Heart left ventricle (tissue), 16 donors: ENCODE measurements around the gene CD151. TPM values are rescaled to one million over a fixed set of nuclear protein-coding genes. Genes with fewer than 3 reads are reported as not detected.
A peak's percentile ranks its signal among the peaks of the same experiment; 100 is the strongest.

Experiments used
- ATAC-seq, 4 donors: fragments of 200-7000 bp; cut with Tn5 transposase; one replicate each; pipeline ENCODE4 v1.9.1; 2020 to 2022; ENCODE audit warnings: moderate library complexity in 4 of 4, mild to moderate bottlenecking in 3 of 4, moderate number of reproducible peaks in 1 of 4
- DNase-seq, 5 donors: peaks; one replicate each; pipeline ENCODE4 v3.0.0-alpha.2; 2020
- H3K27ac ChIP-seq, 12 donors: fragments of 200-600 bp; sonication (generic) in 4 of 12; one replicate each; pipeline versions ENCODE4 v1.5.0 to v1.8.0; 2016 to 2022; ENCODE audit warnings: mild to moderate bottlenecking in 2 of 12
- H3K27me3 ChIP-seq, 9 donors: fragments of 200-600 bp; sonication (generic) in 2 of 9; one replicate each; pipeline versions ENCODE4 v1.5.1 to v1.8.0; 2016 to 2022; ENCODE audit warnings: mild to moderate bottlenecking in 3 of 9
- H3K36me3 ChIP-seq, 9 donors: fragments of 200-600 bp; sonication (generic) in 2 of 9; one replicate each; pipeline versions ENCODE4 v1.5.0 to v1.8.0; 2018 to 2022; ENCODE audit warnings: mild to moderate bottlenecking in 2 of 9
- H3K4me1 ChIP-seq, 12 donors: fragments of 200-600 bp; sonication (generic) in 4 of 12; one replicate each; pipeline versions ENCODE4 v1.5.0 to v1.8.0; 2016 to 2022; ENCODE audit warnings: mild to moderate bottlenecking in 3 of 12
- H3K4me3 ChIP-seq, 12 donors: fragments of 200-600 bp; sonication (generic) in 4 of 12; one replicate each; pipeline versions ENCODE4 v1.5.0 to v1.8.0; 2017 to 2022; ENCODE audit warnings: mild to moderate bottlenecking in 9 of 12, moderate library complexity in 4 of 12
- H3K9me3 ChIP-seq, 12 donors: fragments of 200-600 bp; sonication (generic) in 4 of 12; one replicate each; pipeline versions ENCODE4 v1.5.0 to v1.8.0; 2016 to 2022; ENCODE audit warnings: mild to moderate bottlenecking in 1 of 12
- CTCF ChIP-seq, 12 donors: fragments of 200-600 bp; sonication (generic) in 4 of 12; IDR thresholded peaks; one replicate each; pipeline versions ENCODE4 v1.5.0 to v1.8.0; 2018 to 2022; ENCODE audit warnings: antibody characterized with exemption in 12 of 12, mild to moderate bottlenecking in 5 of 12
- POLR2A ChIP-seq, 2 donors: fragments of 450-650 bp; IDR thresholded peaks; one replicate each; pipeline ENCODE4 v1.6.1; 2017; ENCODE audit warnings: antibody characterized with exemption in 2 of 2, mild to moderate bottlenecking in 2 of 2, moderate library complexity in 2 of 2
- WGBS, 4 donors: extraction: QIAGEN DNeasy Blood & Tissue Kit in 2 of 4; methylation state at CpG; one replicate each; pipeline versions ENCODE4 v1.1.5 to v1.1.7; 2013 to 2018; 5-methylcytosine and 5-hydroxymethylcytosine counted together
- intact Hi-C, 10 donors: fragments of 100-400 bp; cut with DNase I; formaldehyde crosslinking; loops; one replicate each; pipeline versions ENCODE4 v1.11.1 to v1.14.2; 2022
- polyA plus RNA-seq, 2 donors: library from polyadenylated mRNA; stranded (reverse); fragments of 200-250 nt; gene quantifications; one replicate each; pipeline ENCODE4 v1.2.3, GENCODE V29; 2013
- total RNA-seq, 9 donors: library from RNA; depleted of rRNA in 2 of 9; stranded (reverse); fragments of >200 nt in 2 of 9; fragmentation: NEBNext Ultra II Directional in 3 of 9; extraction: Animal tissue kit (Norgen Biotek cat#: 25700) in 3 of 9; gene quantifications; one replicate each; pipeline versions ENCODE4 v1.1.0 to v1.2.4, GENCODE V29; 2016 to 2023
- donor health status: ischemic (EF 13 %, LVEDD 7.1; RV severe dilation, severe dysfunction).
- donor health status: healthy with polysubstance abuse.
- donor health status: DM: no; HTN: yes; CAD: no.
- donor health status: DM: no; HTN: no; CAD: no.
- donor health status: ischemic (EF 25% LVEDD 6.9; RV normal size, moderate dysfunction).
- donor health status: ischemic (EF 25% LVEDD 5.7; RV mildly dilated, moderate dysfunction).
- donor health status: healthy.
- donor health status: DM: yes; HTN: yes; CAD: no.
- donor health status: ischemic (EF 35%, LVEDD 5.7; RV mildly dilated, moderate dysfunction).
- donor health status: nonischemic (EF 11% LVEDD 7.7; RV severe dilation, severe dysfunction).
- donor health status: DM: yes; HTN: yes; CAD: no.
- donor health status: PGD.
- donor health status: ischemic (EF 29% LVEDD 5.4; RV normal size, mild dysfunction).
- donor health status: nonischemic (EF 23%, LVEDD 6.1; RV moderate dilation, normal function).

The CD151 gene
- total and polyA plus RNA-seq, 11 donors, result 323 to 817 (median 477) TPM

- intact Hi-C loops, result loop anchor here in 2 of 10 donors (1.0 to 10.0 kb wide), 3 partner anchors 20 to 115 kb away; partner anchors contain the start of genes CHID1 (in 1 of the 2) and GATD1 (in 1 of the 2)
- TF ChIP-seq POLR2A (IDR thresholded peaks at IDR 0.05) (no peak), CTCF (IDR thresholded peaks at IDR 0.05) (no peak)
- Histone ChIP-seq H3K4me3 (peak overlapping the region; percentile 50 to 89 (median 78)), H3K27me3 (no peaks in the 10 kb centered on the region), H3K27ac (peak overlapping the region; percentile 37 to 88 (median 84)), H3K4me1 (peaks cover 6 to 40% (median 24%) of the 10 kb centered on the region in 12 donors), H3K9me3 (no peaks in the 10 kb centered on the region), H3K36me3 (peaks cover 0 to 34% (median 6%) of the 10 kb centered on the region in 9 donors)
- DNase-seq (peak; percentile 73 to 83 (median 76)), ATAC-seq (peak; percentile 17 to 59 (median 50))
- 1% methylated on average over 31 to 57 of the region's 57 CpGs for WGBS, 4 donors
Observed at GRCh38 chr11:797296-798092, 35.3 kb upstream of the CD151 start.

- intact Hi-C loops, result loop anchor here in 2 of 10 donors (1.0 to 10.0 kb wide), 3 partner anchors 21 to 114 kb away; partner anchors contain the start of genes CHID1 (in 1 of the 2) and GATD1 (in 1 of the 2)
- H3K4me3 ChIP-seq, result peak within 1 kb of the TSS; percentile 50 to 89 (median 78)
- H3K27ac ChIP-seq, result peak within 1 kb of the TSS; percentile 37 to 88 (median 84)
- TF ChIP-seq CTCF (IDR thresholded peaks at IDR 0.05) (peak; percentile 61 to 96 (median 81)), POLR2A (IDR thresholded peaks at IDR 0.05) (peak in 1 of 2 donors; percentile 15)
- peak; percentile 74 to 90 (median 80) for DNase-seq
- ATAC-seq, result peak; percentile 21 to 77 (median 56)
- H3K4me1 ChIP-seq, result peaks cover 6 to 40% (median 24%) of the 10 kb centered on the region in 12 donors
- WGBS, 4 donors, result 2 to 7% (median 5%) methylated on average over 14 to 69 of the region's 69 CpGs
- H3K36me3 ChIP-seq, result peaks cover 0 to 38% (median 8%) of the 10 kb centered on the region in 9 donors
- no peaks in the 10 kb centered on the region for H3K9me3 ChIP-seq
- no peaks in the 10 kb centered on the region for H3K27me3 ChIP-seq
Observed at GRCh38 chr11:798093-798713, 34.5 kb upstream of the CD151 start, which contains the start of gene SLC25A22. Gene SLC25A22 (minus strand): TSS chr11:798281. CDS start chr11:795006, 3,275 bp downstream.

- 94 to 97% (median 94%) methylated on average over 25 to 32 of the region's 32 CpGs for WGBS, 4 donors
- no peak for TF ChIP-seq POLR2A (IDR thresholded peaks at IDR 0.05)
- TF ChIP-seq CTCF (IDR thresholded peaks at IDR 0.05), result no peak
Observed at GRCh38 chr11:799641-800316, 33.0 kb upstream of the CD151 start.

More at GRCh38 chr11:799641-800316, 33.0 kb upstream of the CD151 start:
- H3K4me1 ChIP-seq, result peaks cover 10 to 51% (median 35%) of the 10 kb centered on the region in 12 donors
- DNase-seq, result no peak
- intact Hi-C loops, result loop anchor here in 2 of 10 donors (5.0 to 10.0 kb wide), 3 partner anchors 65 to 445 kb away; partner anchors contain the start of gene CHID1 (in 1 of the 2)
- no peak overlapping the region for H3K4me3 ChIP-seq
- no peak overlapping the region for H3K27ac ChIP-seq
- no peaks in the 10 kb centered on the region for H3K9me3 ChIP-seq
- ATAC-seq, result no peak
- H3K36me3 ChIP-seq, result peaks cover 0 to 38% (median 9%) of the 10 kb centered on the region in 9 donors
- H3K27me3 ChIP-seq, result no peaks in the 10 kb centered on the region
